ENCODE results near the gene PALLD.

Gene PALLD

GRCh38 chr4:168630445-168631187, 133.8 kb downstream of the PALLD start:
- DNase-seq: no peak

- peak; percentile 40 for DNase-seq
These were observed 134.7 kb downstream of the PALLD start for GRCh38 chr4:168631241-168632162.

GRCh38 chr4:168632301-168632725, 135.5 kb downstream of the PALLD start:
- no peak for DNase-seq

DNA sequence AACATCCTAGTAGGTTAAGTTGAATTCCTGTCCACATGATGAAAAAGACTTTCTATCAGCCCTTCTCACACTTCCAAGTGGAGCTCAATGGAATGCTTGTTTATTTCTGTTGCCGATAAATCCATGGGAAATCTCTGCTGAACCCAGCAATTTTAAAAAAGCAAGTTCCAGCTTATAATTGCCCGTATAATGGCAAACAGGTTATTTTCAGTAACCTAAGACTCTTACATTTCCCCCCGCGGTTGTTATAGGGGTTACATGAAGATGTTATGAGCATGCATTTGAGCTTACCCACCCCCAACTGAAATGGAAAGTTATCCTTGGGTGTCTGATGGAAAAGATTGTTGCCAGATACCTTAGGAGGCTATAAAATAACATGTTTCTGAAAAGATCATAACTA, 136.2 kb downstream of the PALLD start:
- DNase-seq: no peak

GRCh38 chr4:168633496-168633895, 136.6 kb downstream of the PALLD start:
- DNase-seq: no peak

- DNase-seq: peak; percentile 89
These were observed 137.5 kb downstream of the PALLD start for GRCh38 chr4:168634276-168634802.

DNA sequence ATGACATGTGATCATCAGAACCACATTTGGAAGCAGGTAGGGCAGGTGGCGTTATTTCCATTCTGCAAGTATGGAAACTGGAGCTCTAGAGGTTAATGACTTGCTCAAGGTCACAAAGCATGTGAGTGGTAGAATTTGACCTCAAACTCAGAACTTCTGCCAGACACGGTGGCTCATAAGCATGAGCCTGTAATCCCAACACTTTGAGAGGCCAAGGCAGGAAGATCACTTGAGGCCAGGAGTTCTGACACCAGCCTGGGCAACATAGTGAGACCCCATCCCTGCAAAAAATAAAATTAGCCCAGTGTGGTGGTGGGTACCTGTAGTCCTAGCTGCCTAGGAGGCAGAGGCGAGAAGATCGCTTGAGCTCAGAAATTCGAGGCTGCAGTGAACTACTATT, 139.2 kb downstream of the PALLD start:
- no peak for DNase-seq

- peak; percentile 29 for DNase-seq
These were observed 139.8 kb downstream of the PALLD start for GRCh38 chr4:168636506-168637196.

DNA sequence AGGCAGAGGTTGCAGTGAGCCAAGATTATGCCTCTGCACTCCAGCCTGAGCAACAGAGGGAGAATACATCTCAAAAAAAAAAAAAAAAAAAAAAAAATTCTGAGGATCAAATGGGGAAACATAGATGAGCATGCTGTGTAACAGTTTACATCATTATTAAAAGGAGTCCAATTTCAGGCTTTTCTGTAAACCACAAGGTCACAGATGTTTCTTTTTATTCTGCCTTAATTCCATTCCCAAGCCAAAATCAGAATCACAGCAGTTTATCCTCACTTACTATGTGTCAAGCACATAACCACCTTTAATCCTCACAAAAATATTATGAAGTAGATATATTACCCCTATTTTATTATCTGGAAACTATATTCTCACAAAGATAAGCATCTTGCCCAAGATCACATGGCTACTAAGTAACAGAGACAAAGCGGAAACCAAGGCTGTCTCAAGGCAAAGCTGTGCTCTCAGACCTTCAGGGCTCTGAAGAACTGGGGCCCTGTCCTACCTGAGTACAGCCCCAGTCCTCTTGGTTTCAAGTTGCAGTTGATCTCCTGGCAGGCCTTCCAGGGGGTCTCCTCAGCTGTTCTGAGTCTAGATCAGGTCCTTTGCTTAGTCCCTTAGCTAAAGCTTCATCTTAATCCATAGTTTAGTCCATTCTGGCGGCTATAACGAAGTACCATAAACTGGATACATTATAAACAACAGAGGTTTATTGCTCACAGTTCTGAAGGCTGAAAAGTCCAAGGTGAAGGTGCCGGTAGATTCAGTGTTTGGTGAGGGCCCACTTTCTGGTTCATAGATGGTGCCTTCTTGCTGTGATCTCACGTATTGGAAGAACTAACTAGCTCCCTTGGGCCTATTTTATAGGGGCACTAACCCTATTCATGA, 141.3 kb downstream of the PALLD start:
- no peak for DNase-seq

- DNase-seq: no peak
These were observed 143.1 kb downstream of the PALLD start for GRCh38 chr4:168639914-168640313.

DNA sequence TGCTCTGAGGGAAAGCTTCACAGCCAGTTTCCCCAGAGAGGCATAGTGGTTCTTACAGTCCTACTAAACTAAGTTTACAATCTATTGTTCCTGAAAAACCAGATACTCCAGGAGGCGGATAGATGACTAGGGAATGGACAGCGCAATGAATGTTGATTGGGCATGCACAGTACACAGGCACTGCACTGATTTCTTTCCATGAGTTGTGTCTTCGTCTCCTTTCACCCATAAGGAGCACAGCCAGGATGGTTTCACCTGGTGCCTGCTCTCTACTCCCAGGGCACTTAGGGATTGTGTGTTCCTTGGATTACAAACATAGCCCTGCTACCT, 144.9 kb downstream of the PALLD start:
- DNase-seq: no peak

DNA sequence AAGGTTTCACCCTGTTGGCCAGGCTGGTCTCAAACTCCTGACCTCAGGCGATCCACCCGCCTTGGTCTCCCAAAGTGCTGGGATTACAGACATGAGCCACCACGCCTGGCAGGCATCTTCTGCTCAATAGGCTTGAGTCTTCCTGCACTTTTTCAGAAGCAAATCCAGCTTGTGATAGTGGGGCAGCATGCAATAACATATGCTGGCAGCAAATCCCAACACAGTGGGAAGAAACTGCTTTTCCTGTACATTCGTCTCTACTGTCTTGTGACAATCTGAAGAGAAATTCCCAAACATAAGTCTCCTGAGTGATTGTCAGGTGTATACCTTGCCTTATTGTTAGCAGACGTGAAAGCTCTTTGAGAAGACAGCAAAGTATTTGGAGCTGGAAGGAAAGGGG, 145.7 kb downstream of the PALLD start:
- no peak for DNase-seq

GRCh38 chr4:168643111-168643795, 146.4 kb downstream of the PALLD start:
- no peak for DNase-seq

- DNase-seq: no peak
These were observed 146.9 kb downstream of the PALLD start for GRCh38 chr4:168643796-168644159.

GRCh38 chr4:168646001-168646768, 149.3 kb downstream of the PALLD start:
- no peak for DNase-seq

- DNase-seq: no peak
These were observed 151.0 kb downstream of the PALLD start for GRCh38 chr4:168647646-168648375.

GRCh38 chr4:168648494-168648893, 151.6 kb downstream of the PALLD start:
- DNase-seq: no peak

GRCh38 chr4:168648929-168649328, 152.1 kb downstream of the PALLD start:
- DNase-seq: peak; percentile 41

GRCh38 chr4:168651374-168651773, 154.5 kb downstream of the PALLD start:
- no peak for DNase-seq

GRCh38 chr4:168651864-168652263, 155.0 kb downstream of the PALLD start:
- DNase-seq: no peak
